H1 (cell line): ENCODE measurements around the gene TXNL4B. TPM values are rescaled to one million over a fixed set of nuclear protein-coding genes. Genes with fewer than 3 reads are reported as not detected.

Experiments used
- CTCF ChIA-PET: fragments of 300-600 bp; sonication (Branson Sonifier 250); formaldehyde crosslinking; loops from one replicate; lab custom pipeline; 2021; ENCODE audit not compliant: partially characterized antibody; lab: Charles Lee
- POLR2A ChIA-PET: fragments of 300-600 bp; sonication (Branson Sonifier 250); formaldehyde crosslinking; loops from one replicate; lab custom pipeline; 2021; ENCODE audit warnings: inconsistent platforms; ENCODE audit not compliant: partially characterized antibody; lab: Charles Lee
- DNase-seq, 2 experiments: peaks; one replicate each; pipeline versions ENCODE4 v3.0.0 to v3.0.0-alpha.2; 2010 to 2022; ENCODE audit warnings: low spot score in 2 of 2, low read depth in 1 of 2, mixed read lengths in 1 of 2
- FAIRE-seq: peaks from 2 replicates; lab custom pipeline; 2011; peaks lifted over from hg19 to GRCh38; lab: Jason Lieb, UNC
- H2AFZ ChIP-seq: 2 replicates; pipeline ENCODE4 v1.8.1; 2012; ENCODE audit warnings: low read length, inconsistent platforms
- H2AK5ac ChIP-seq: 2 replicates; pipeline ENCODE4 v1.6.1; 2013; ENCODE audit warnings: low read depth, low read length
- H2BK120ac ChIP-seq: replicated peaks from 2 replicates; pipeline ENCODE3; 2013; ENCODE audit warnings: low read depth, low read length, inconsistent platforms
- H2BK12ac ChIP-seq: 2 replicates; pipeline ENCODE4 v1.6.1; 2013; ENCODE audit warnings: low read depth, low read length
- H2BK15ac ChIP-seq: 2 replicates; pipeline ENCODE4 v1.6.1; 2013; ENCODE audit warnings: low read length
- H2BK20ac ChIP-seq: 2 replicates; pipeline ENCODE4 v1.6.1; 2013; ENCODE audit warnings: low read length
- H2BK5ac ChIP-seq: 2 replicates; pipeline ENCODE4 v1.6.1; 2013; ENCODE audit warnings: low read depth, low read length
- H3K14ac ChIP-seq: 2 replicates; pipeline ENCODE4 v1.6.1; 2013; ENCODE audit warnings: inconsistent platforms; ENCODE audit not compliant: insufficient read length
- H3K18ac ChIP-seq: 2 replicates; pipeline ENCODE4 v1.6.1; 2013; ENCODE audit warnings: low read length; ENCODE audit errors: extremely low read depth
- H3K23ac ChIP-seq: 2 replicates; pipeline ENCODE4 v1.6.1; 2013; ENCODE audit warnings: inconsistent platforms; ENCODE audit not compliant: insufficient read length
- H3K23me2 ChIP-seq: 2 replicates; pipeline ENCODE4 v1.6.1; 2013; ENCODE audit warnings: low read depth, low read length
- H3K27ac ChIP-seq: 2 replicates; pipeline ENCODE4 v1.6.1; 2011; ENCODE audit warnings: low read depth, low read length, inconsistent platforms
- H3K27me3 ChIP-seq, 4 experiments: replicated peaks in 1 of 4; 1 replicate in 1 of 4; 2 replicates in 3 of 4; pipeline versions ENCODE4 v1.6.1 to v1.8.1; 2011 to 2013; ENCODE audit warnings: low read length in 3 of 4, mild to moderate bottlenecking in 3 of 4, inconsistent platforms in 2 of 4, mixed read lengths in 2 of 4, moderate library complexity in 1 of 4; ENCODE audit not compliant: control insufficient read depth in 3 of 4, insufficient read depth in 3 of 4; ENCODE audit errors: extremely low read depth in 1 of 4
- H3K36me3 ChIP-seq, 4 experiments: 2 replicates each; pipeline versions ENCODE4 v1.6.1 to v1.8.1; 2011 to 2013; ENCODE audit warnings: mild to moderate bottlenecking in 4 of 4, low read length in 3 of 4, moderate library complexity in 2 of 4, control low read depth in 1 of 4, inconsistent platforms in 1 of 4; ENCODE audit not compliant: insufficient read depth in 4 of 4, control insufficient read depth in 2 of 4
- H3K4ac ChIP-seq: replicated peaks from 2 replicates; pipeline ENCODE3; 2013; ENCODE audit warnings: low read length, low read depth, mixed read lengths, inconsistent platforms; ENCODE audit not compliant: insufficient read length
- H3K4me1 ChIP-seq, 4 experiments: replicated peaks in 1 of 4; 1 replicate in 1 of 4; 2 replicates in 3 of 4; pipeline versions ENCODE4 v1.6.1 to v1.8.1; 2011 to 2013; ENCODE audit warnings: low read length in 3 of 4, inconsistent platforms in 2 of 4, mixed read lengths in 1 of 4; ENCODE audit not compliant: insufficient read depth in 4 of 4, control insufficient read depth in 3 of 4
- H3K4me2 ChIP-seq, 2 experiments: 2 replicates each; pipeline versions ENCODE4 v1.6.1 to v1.8.1; 2011 to 2013; ENCODE audit warnings: low read depth in 2 of 2, low read length in 2 of 2, control low read depth in 1 of 2, inconsistent platforms in 1 of 2, mild to moderate bottlenecking in 1 of 2; ENCODE audit not compliant: insufficient read depth in 1 of 2
- H3K4me3 ChIP-seq, 4 experiments: fragments of 200-600, 300-600 bp in 1 of 4; sonication (generic), shearing (Covaris generic), sonication (Bioruptor Twin) in 1 of 4; 2 replicates each; pipeline versions ENCODE4 v1.5.1 to v1.8.1; 2011 to 2016; ENCODE audit warnings: low read length in 4 of 4, low read depth in 3 of 4, control low read depth in 2 of 4, inconsistent platforms in 2 of 4, mild to moderate bottlenecking in 2 of 4, mixed read lengths in 1 of 4, moderate library complexity in 1 of 4; ENCODE audit not compliant: insufficient read depth in 2 of 4; ENCODE audit errors: extremely low read depth in 1 of 4
- H3K56ac ChIP-seq: replicated peaks from 2 replicates; pipeline ENCODE3; 2013; ENCODE audit warnings: low read depth, mild to moderate bottlenecking, mixed read lengths, low read length, inconsistent platforms; ENCODE audit not compliant: insufficient read length
- H3K79me1 ChIP-seq: 2 replicates; pipeline ENCODE4 v1.6.1; 2013; ENCODE audit warnings: low read depth, low read length, control low read depth
- H3K79me2 ChIP-seq, 2 experiments: 2 replicates each; pipeline versions ENCODE4 v1.6.1 to v1.8.1; 2012 to 2013; ENCODE audit warnings: low read length in 2 of 2, mild to moderate bottlenecking in 2 of 2, inconsistent platforms in 1 of 2; ENCODE audit not compliant: insufficient read depth in 2 of 2, control insufficient read depth in 1 of 2
- H3K9ac ChIP-seq, 4 experiments: replicated peaks in 1 of 4; 1 replicate in 1 of 4; 2 replicates in 3 of 4; pipeline versions ENCODE4 v1.6.1 to v1.8.1; 2011 to 2013; ENCODE audit warnings: low read depth in 3 of 4, low read length in 3 of 4, control low read depth in 2 of 4, mild to moderate bottlenecking in 2 of 4, moderate library complexity in 2 of 4, inconsistent platforms in 1 of 4; ENCODE audit errors: extremely low read depth in 1 of 4
- H3K9me3 ChIP-seq, 2 experiments: 2 replicates each; pipeline versions ENCODE4 v1.6.1 to v1.8.1; 2012 to 2013; ENCODE audit warnings: mild to moderate bottlenecking in 2 of 2, moderate library complexity in 2 of 2, control low read depth in 1 of 2, inconsistent platforms in 1 of 2, low read depth in 1 of 2, low read length in 1 of 2, mixed read lengths in 1 of 2; ENCODE audit not compliant: insufficient read depth in 2 of 2
- H4K20me1 ChIP-seq, 2 experiments: replicated peaks in 1 of 2; 2 replicates each; pipeline versions ENCODE3 to v1.8.1; 2011 to 2013; ENCODE audit warnings: inconsistent platforms in 2 of 2, low read length in 2 of 2, mild to moderate bottlenecking in 1 of 2; ENCODE audit not compliant: insufficient read depth in 2 of 2, control insufficient read depth in 1 of 2
- H4K5ac ChIP-seq: 2 replicates; pipeline ENCODE4 v1.6.1; 2013; ENCODE audit warnings: low read length, low read depth, mixed read lengths, inconsistent platforms; ENCODE audit not compliant: insufficient read length
- H4K8ac ChIP-seq: 2 replicates; pipeline ENCODE4 v1.8.0; 2013; ENCODE audit warnings: mild to moderate bottlenecking, moderate library complexity, low read length, inconsistent platforms; ENCODE audit not compliant: insufficient read depth; ENCODE audit errors: extremely low read depth
- H4K91ac ChIP-seq: replicated peaks from 2 replicates; pipeline ENCODE3; 2013; ENCODE audit warnings: low read length, mixed read lengths, inconsistent platforms; ENCODE audit not compliant: insufficient read length
- BRCA1 ChIP-seq: IDR thresholded peaks from 2 replicates; pipeline ENCODE4 v1.6.1; 2012; ENCODE audit warnings: low read depth, low read length, improper control_type of control experiment
- CBX8 ChIP-seq: fragments of 300-800, 300-1000 bp; sonication (generic); IDR thresholded peaks from 2 replicates; pipeline ENCODE4 v1.7.1; 2016; ENCODE audit warnings: low read depth, low read length, borderline replicate concordance
- CREB1 ChIP-seq: IDR thresholded peaks from 2 replicates; pipeline ENCODE4 v1.6.1; 2012; ENCODE audit warnings: inconsistent platforms
- GABPA ChIP-seq: IDR thresholded peaks from 2 replicates; pipeline ENCODE4 v1.6.1; 2011; ENCODE audit warnings: mild to moderate bottlenecking, low read length, moderate library complexity, borderline replicate concordance; ENCODE audit not compliant: insufficient read depth
- HDAC2 ChIP-seq, 2 experiments: fragments of 300-600 bp in 1 of 2; sonication (generic) in 1 of 2; IDR thresholded peaks; 2 replicates each; pipeline ENCODE4 v1.6.1; 2011 to 2012; ENCODE audit warnings: low read depth in 2 of 2, low read length in 2 of 2, mild to moderate bottlenecking in 2 of 2, moderate library complexity in 2 of 2, borderline replicate concordance in 1 of 2, inconsistent platforms in 1 of 2
- JUN ChIP-seq: IDR thresholded peaks from 2 replicates; pipeline ENCODE4 v1.6.1; 2011; ENCODE audit warnings: low read depth, mild to moderate bottlenecking, improper control_type of control experiment, low read length
- MAFK ChIP-seq: IDR thresholded peaks from 2 replicates; pipeline ENCODE4 v1.6.1; 2012; ENCODE audit warnings: low read depth, mild to moderate bottlenecking, improper control_type of control experiment, low read length
- NANOG ChIP-seq: IDR thresholded peaks from 2 replicates; pipeline ENCODE4 v1.6.1; 2011; ENCODE audit warnings: low read length, low read depth, mild to moderate bottlenecking, inconsistent platforms; ENCODE audit not compliant: insufficient read depth, poor library complexity, severe bottlenecking
- RXRA ChIP-seq: IDR thresholded peaks from 2 replicates; pipeline ENCODE4 v1.6.1; 2011; ENCODE audit warnings: low read depth, mild to moderate bottlenecking, low read length, moderate library complexity; ENCODE audit not compliant: insufficient read depth
- SIRT6 ChIP-seq: IDR thresholded peaks from one replicate; pipeline ENCODE4 v1.7.1; 2012; ENCODE audit warnings: low read length, inconsistent platforms
- TAF1 ChIP-seq: IDR thresholded peaks from 2 replicates; pipeline ENCODE4 v1.6.1; 2011; ENCODE audit warnings: mild to moderate bottlenecking, low read depth, low read length
- TBP ChIP-seq: IDR thresholded peaks from 2 replicates; pipeline ENCODE4 v1.6.1; 2011; ENCODE audit warnings: low read depth, low read length, improper control_type of control experiment
- YY1 ChIP-seq: IDR thresholded peaks from 2 replicates; pipeline ENCODE4 v1.6.1; 2011; ENCODE audit warnings: low read depth, mild to moderate bottlenecking, low read length
- WGBS, 2 experiments: shearing (Covaris generic) in 1 of 2; methylation state at CpG; one replicate each; pipeline versions ENCODE4 v1.1.6 to v1.1.7; 2013 to 2015; ENCODE audit warnings: low lambda C conversion rate in 2 of 2, mixed read lengths in 2 of 2, inconsistent platforms in 1 of 2, low coverage in 1 of 2, missing lambda C conversion rate in 1 of 2; ENCODE audit not compliant: insufficient replicate concordance in 2 of 2, insufficient coverage in 1 of 2, insufficient read length in 1 of 2; ENCODE audit errors: extremely low coverage in 1 of 2, missing lambda C conversion rate in 1 of 2; 5-methylcytosine and 5-hydroxymethylcytosine counted together
- polyA plus RNA-seq, 7 experiments: library from polyadenylated mRNA; depleted of rRNA in 3 of 7; stranded (reverse) in 5 of 7; unstranded in 2 of 7; fragments of >200 nt in 5 of 7; fragments of 200-250 nt in 2 of 7; gene quantifications; 1 replicate in 5 of 7; 2 replicates in 1 of 7; 4 replicates in 1 of 7; pipeline versions ENCODE4 v1.2.1 to v1.2.3, GENCODE V29; 2011 to 2013; ENCODE audit warnings: missing spikeins in 2 of 7, mixed read lengths in 2 of 7
- total RNA-seq: library from RNA; stranded (reverse); fragmentation: NEBNext Ultra II Directional; extraction: Animal tissue kit (Norgen Biotek cat#: 25700); gene quantifications from 2 replicates; pipeline ENCODE4 v1.2.1, GENCODE V29; 2021
- TF ChIP-seq, protein P1 (sequence below): IDR thresholded peaks from 2 replicates; pipeline ENCODE4 v1.6.1; 2012; ENCODE audit warnings: inconsistent platforms

TXNL4B gene
- total and polyA plus RNA-seq, 2 of the 8 experiments (the other 6 are each of a cell fraction or from before 2014, with no cell fraction given) = 6.7 to 10.6 TPM

DNA sequence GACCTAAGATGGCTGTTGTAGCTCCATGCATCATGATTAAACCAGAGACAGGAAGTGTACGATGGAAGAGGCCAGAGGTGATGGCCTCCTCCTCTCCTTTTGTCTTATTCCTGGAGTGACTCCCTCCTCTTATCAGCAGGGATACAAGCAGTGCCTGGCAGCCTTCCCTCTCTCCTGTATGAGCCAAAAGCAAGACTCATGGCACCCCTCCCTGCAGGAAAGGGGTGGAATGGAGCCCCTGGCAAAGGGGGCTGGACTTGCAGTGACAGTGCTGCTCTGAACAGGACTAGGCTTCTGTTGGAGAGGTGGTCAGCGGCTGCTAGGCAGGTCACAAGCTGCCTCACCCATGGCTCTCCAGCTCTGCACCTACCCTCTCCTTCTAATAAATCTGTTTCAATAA is 8.4 kb downstream of the TXNL4B start:
- Histone ChIP-seq H2BK12ac (no peak overlapping the region), H3K36me3 (peaks cover 0 to 31% (median 12%) of the 10 kb centered on the region in 4 experiments; a peak in 5 of 8 replicates), H4K8ac (no peak overlapping the region), H3K4me2 (no peak overlapping the region), H3K27ac (no peak overlapping the region), H3K23me2 (no peaks in the 10 kb centered on the region), H3K4me1 (no peaks in the 10 kb centered on the region), H3K4me3 (no peak overlapping the region), H3K27me3 (no peaks in the 10 kb centered on the region), H3K9me3 (no peaks in the 10 kb centered on the region), H4K20me1 (no peaks in the 10 kb centered on the region), H3K9ac (no peak overlapping the region), H4K91ac (no peak overlapping the region), H3K79me2 (no peaks in the 10 kb centered on the region), H2AFZ (no peak overlapping the region), H2BK5ac (no peak overlapping the region), H2AK5ac (no peak overlapping the region), H3K79me1 (no peaks in the 10 kb centered on the region), H4K5ac (no peak overlapping the region), H3K56ac (no peak overlapping the region), H2BK20ac (no peak overlapping the region), H3K4ac (no peak overlapping the region), H2BK15ac (no peak overlapping the region), H2BK120ac (no peak overlapping the region), H3K23ac (no peak overlapping the region), H3K14ac (no peak overlapping the region), H3K18ac (no peak overlapping the region)
- no peak for FAIRE-seq
- ChIA-PET POLR2A (interaction anchor here (0.8 kb wide), 1 partner anchor 18 kb away, joined by 3 read pairs; no protein-coding TSS in a partner anchor), CTCF (interaction anchor here (0.6 to 1.8 kb wide), 2 partner anchors 18 to 50 kb away, joined by 3 to 6 read pairs; no protein-coding TSS in a partner anchor)
- DNase-seq = no peak
- 77% methylated on average over 2 of the region's 2 CpGs; no CpG with 5 or more reads in 1 of the 2 experiments for WGBS, 2 experiments
- TF ChIP-seq TAF1 (no peak), NANOG (no peak), TBP (no peak), JUN (no peak), MAFK (no peak), GABPA (no peak), CBX8 (no peak), HDAC2 (IDR thresholded peaks at IDR 0.05; ENCODE audit: borderline replicate concordance in 1 of 2, low read depth in 2 of 2, low read length in 2 of 2) (no peak), RXRA (no peak), CREB1 (no peak), YY1 (no peak), BRCA1 (no peak), SIRT6 (no peak)
- TF ChIP-seq, protein P1, sequence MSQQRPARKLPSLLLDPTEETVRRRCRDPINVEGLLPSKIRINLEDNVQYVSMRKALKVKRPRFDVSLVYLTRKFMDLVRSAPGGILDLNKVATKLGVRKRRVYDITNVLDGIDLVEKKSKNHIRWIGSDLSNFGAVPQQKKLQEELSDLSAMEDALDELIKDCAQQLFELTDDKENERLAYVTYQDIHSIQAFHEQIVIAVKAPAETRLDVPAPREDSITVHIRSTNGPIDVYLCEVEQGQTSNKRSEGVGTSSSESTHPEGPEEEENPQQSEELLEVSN = no peak
